Suprapubic skin (tissue), 4 donors: ENCODE data around the gene NR1H2.

Experiments
- CTCF ChIP-seq, 2 donors: fragments of 200-600 bp in 1 of 2; fragments of 450-650 bp in 1 of 2; sonication (generic) in 1 of 2; IDR thresholded peaks; one replicate each; pipeline ENCODE4 v1.5.1; 2016 to 2019; ENCODE audit warnings: antibody characterized with exemption in 2 of 2, mild to moderate bottlenecking in 1 of 2, moderate library complexity in 1 of 2
- EP300 ChIP-seq: sonication (generic); formaldehyde crosslinking; IDR thresholded peaks from one replicate; pipeline ENCODE4 v1.6.1; 2017; ENCODE audit warnings: antibody characterized with exemption
- POLR2A ChIP-seq, 2 donors: fragments of 450-650 bp; IDR thresholded peaks; one replicate each; pipeline ENCODE4 v1.6.1; 2017; ENCODE audit warnings: antibody characterized with exemption in 2 of 2, mild to moderate bottlenecking in 2 of 2, moderate library complexity in 2 of 2
- POLR2AphosphoS5 ChIP-seq, 3 donors: sonication (generic); formaldehyde crosslinking; IDR thresholded peaks; one replicate each; pipeline ENCODE4 v1.6.1; 2017; ENCODE audit warnings: antibody characterized with exemption in 3 of 3

- TF ChIP-seq POLR2AphosphoS5 (IDR thresholded peaks at IDR 0.05) = no peak
- no peak for TF ChIP-seq CTCF (IDR thresholded peaks at IDR 0.05)
- TF ChIP-seq POLR2A (IDR thresholded peaks at IDR 0.05) = no peak
- no peak for TF ChIP-seq EP300
Measured at GRCh38 chr19:50381881-50382729, 5.8 kb downstream of the NR1H2 start.
